Vagina (tissue), 2 donors: Measurements from ENCODE around the gene NACC2. TPM values are rescaled to one million over a fixed set of nuclear protein-coding genes. Genes with fewer than 3 reads are reported as not detected.

ENCODE experiments used
- DNase-seq, 2 donors: peaks; one replicate each; pipeline ENCODE4 v3.0.0-alpha.2; 2017; ENCODE audit errors: extremely low spot score in 2 of 2
- H3K27ac ChIP-seq: fragments of 200-600 bp; sonication (generic); one replicate; pipeline ENCODE4 v1.5.1; 2019
- H3K27me3 ChIP-seq: fragments of 200-600 bp; sonication (generic); one replicate; pipeline ENCODE4 v1.5.1; 2019
- H3K36me3 ChIP-seq, 2 donors: fragments of 200-600 bp; sonication (generic); one replicate each; pipeline ENCODE4 v1.5.1; 2017 to 2019
- H3K4me1 ChIP-seq: fragments of 200-600 bp; sonication (generic); one replicate; pipeline ENCODE4 v1.5.1; 2019
- H3K4me3 ChIP-seq, 2 donors: fragments of 200-600 bp; sonication (generic); 1 replicate in 1 of 2; 2 replicates in 1 of 2; pipeline ENCODE4 v1.5.1; 2016 to 2019
- H3K9me3 ChIP-seq: fragments of 200-600 bp; sonication (generic); one replicate; pipeline ENCODE4 v1.5.1; 2019
- CTCF ChIP-seq, 3 experiments: fragments of 450-650 bp in 2 of 3; fragments of 200-600 bp in 1 of 3; sonication (generic) in 1 of 3; IDR thresholded peaks; one replicate each; pipeline ENCODE4 v1.5.1; 2017 to 2019; ENCODE audit warnings: antibody characterized with exemption in 3 of 3, mild to moderate bottlenecking in 2 of 3, moderate library complexity in 2 of 3
- POLR2A ChIP-seq, 2 donors: fragments of 450-650 bp; IDR thresholded peaks; one replicate each; pipeline ENCODE4 v1.6.1; 2017; ENCODE audit warnings: antibody characterized with exemption in 2 of 2, mild to moderate bottlenecking in 2 of 2, moderate library complexity in 2 of 2
- POLR2AphosphoS5 ChIP-seq, 2 donors: sonication (generic); formaldehyde crosslinking; IDR thresholded peaks; one replicate each; pipeline ENCODE4 v1.9.0; 2017; ENCODE audit warnings: antibody characterized with exemption in 2 of 2, mild to moderate bottlenecking in 2 of 2, low read depth in 1 of 2; ENCODE audit not compliant: insufficient read depth in 1 of 2
- intact Hi-C: fragments of 100-400 bp; cut with DNase I; formaldehyde crosslinking; loops from one replicate; pipeline ENCODE4 v1.15.1; 2023
- total RNA-seq: library from RNA; depleted of rRNA; stranded (reverse); fragments of >200 nt; gene quantifications from one replicate; pipeline ENCODE4 v1.2.3, GENCODE V29; 2016

Gene NACC2
- total RNA-seq, 1 donor from 2014 or later: 21.1 TPM

DNA sequence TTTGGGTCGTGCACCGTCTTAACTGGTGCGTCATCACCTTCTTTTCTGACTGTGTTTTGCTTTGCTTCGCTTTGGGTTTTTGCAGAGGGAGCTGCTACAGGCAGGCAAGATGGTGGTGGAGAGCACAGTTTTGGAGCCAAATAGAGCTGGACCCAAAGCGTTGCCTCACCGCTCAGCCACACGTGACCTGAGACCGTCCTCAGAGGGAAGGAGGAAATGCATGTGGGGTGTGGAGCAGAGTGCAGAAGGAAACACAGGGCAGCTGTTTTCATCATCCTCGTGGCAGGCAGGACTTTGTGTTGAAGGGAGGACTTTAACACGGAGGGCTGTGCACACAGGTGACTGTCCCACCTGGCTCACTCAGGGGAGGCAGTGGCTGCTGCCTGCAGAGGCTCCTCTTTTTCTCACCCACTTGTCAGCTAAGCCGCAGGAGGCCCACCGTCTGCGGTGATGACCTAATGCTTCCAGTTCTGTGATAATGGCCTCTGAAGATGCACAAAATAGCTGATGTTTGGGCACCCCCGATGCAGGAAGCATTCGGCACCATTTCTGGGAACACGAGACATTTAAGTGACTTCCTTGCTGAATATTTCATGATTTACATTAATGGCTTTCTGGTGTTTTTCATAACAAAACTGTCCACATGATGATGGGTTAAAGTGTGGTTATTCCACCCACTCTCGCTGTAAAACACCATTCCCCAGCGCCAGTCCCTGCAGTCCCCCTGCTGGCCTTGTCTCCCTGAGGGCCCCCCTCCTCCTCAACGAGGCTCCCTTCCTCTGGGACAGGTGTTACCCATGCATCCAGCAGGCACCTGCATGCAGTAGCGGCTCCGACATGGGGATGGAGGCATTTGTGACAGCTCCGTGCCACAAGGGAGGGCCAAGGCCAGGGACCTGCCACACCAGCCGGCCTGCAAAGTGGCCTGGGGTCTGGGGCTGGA is 121.5 kb downstream of the NACC2 start:
- intact Hi-C loops: no loop called here
- no peaks in the 10 kb centered on the region for H3K36me3 ChIP-seq
- DNase-seq: no peak
- no peaks in the 10 kb centered on the region for H3K9me3 ChIP-seq
- TF ChIP-seq POLR2A (IDR thresholded peaks at IDR 0.05): no peak
- TF ChIP-seq POLR2AphosphoS5 (IDR thresholded peaks at IDR 0.05; ENCODE audit: insufficient read depth in 1 of 2, low read depth in 1 of 2): no peak
- no peak for TF ChIP-seq CTCF (IDR thresholded peaks at IDR 0.05)
- H3K4me3 ChIP-seq: no peak overlapping the region
- no peak overlapping the region for H3K27ac ChIP-seq
- no peaks in the 10 kb centered on the region for H3K27me3 ChIP-seq
- peaks cover under 1% of the 10 kb centered on the region for H3K4me1 ChIP-seq

GRCh38 chr9:135971892-135972291 is 123.2 kb downstream of the NACC2 start:
- Histone ChIP-seq H3K27me3 (no peaks in the 10 kb centered on the region), H3K27ac (no peak overlapping the region), H3K36me3 (no peaks in the 10 kb centered on the region), H3K9me3 (no peaks in the 10 kb centered on the region), H3K4me1 (peaks cover 9% of the 10 kb centered on the region), H3K4me3 (no peak overlapping the region)
- no peak for DNase-seq
- no peak for TF ChIP-seq CTCF (IDR thresholded peaks at IDR 0.05)
- TF ChIP-seq POLR2AphosphoS5 (IDR thresholded peaks at IDR 0.05; ENCODE audit: insufficient read depth in 1 of 2, low read depth in 1 of 2): no peak
- no peak for TF ChIP-seq POLR2A (IDR thresholded peaks at IDR 0.05)
- intact Hi-C loops: loop anchor here (2.0 kb wide), 1 partner anchor 151 kb away; no protein-coding TSS in a partner anchor

- no peak for TF ChIP-seq POLR2A (IDR thresholded peaks at IDR 0.05)
- TF ChIP-seq CTCF (IDR thresholded peaks at IDR 0.05): no peak
- no peak for TF ChIP-seq POLR2AphosphoS5 (IDR thresholded peaks at IDR 0.05; ENCODE audit: insufficient read depth in 1 of 2, low read depth in 1 of 2)
Observed at GRCh38 chr9:135971111-135971766, 123.8 kb downstream of the NACC2 start.

GRCh38 chr9:135970128-135970815 is 124.8 kb downstream of the NACC2 start:
- TF ChIP-seq POLR2A (IDR thresholded peaks at IDR 0.05): no peak
- TF ChIP-seq CTCF (IDR thresholded peaks at IDR 0.05): no peak
- no peak for TF ChIP-seq POLR2AphosphoS5 (IDR thresholded peaks at IDR 0.05; ENCODE audit: insufficient read depth in 1 of 2, low read depth in 1 of 2)
- intact Hi-C loops: loop anchor here (2.0 kb wide), 1 partner anchor 153 kb away; no protein-coding TSS in a partner anchor
- peaks cover 9% of the 10 kb centered on the region for H3K4me1 ChIP-seq
- no peaks in the 10 kb centered on the region for H3K36me3 ChIP-seq
- no peak for DNase-seq
- H3K27me3 ChIP-seq: no peaks in the 10 kb centered on the region
- H3K4me3 ChIP-seq: no peak overlapping the region
- no peak overlapping the region for H3K27ac ChIP-seq
- H3K9me3 ChIP-seq: no peaks in the 10 kb centered on the region

More at GRCh38 chr9:135971111-135971766, 123.8 kb downstream of the NACC2 start:
- no peak overlapping the region for H3K27ac ChIP-seq
- no peak overlapping the region for H3K4me3 ChIP-seq
- H3K27me3 ChIP-seq: no peaks in the 10 kb centered on the region
- peaks cover 9% of the 10 kb centered on the region for H3K4me1 ChIP-seq
- intact Hi-C loops: loop anchor here (2.0 kb wide), 1 partner anchor 152 kb away; no protein-coding TSS in a partner anchor
- no peak for DNase-seq
- no peaks in the 10 kb centered on the region for H3K9me3 ChIP-seq
- H3K36me3 ChIP-seq: no peaks in the 10 kb centered on the region
